Gastrocnemius medialis (tissue), 4 donors: ENCODE data around the gene OTOG. TPM values are rescaled to one million over a fixed set of nuclear protein-coding genes. Genes with fewer than 3 reads are reported as not detected.

Experiments
- ATAC-seq, 2 donors: fragments of 150-250 bp; one replicate each; pipeline ENCODE4 v1.9.1; 2016
- DNase-seq, 2 donors: peaks; one replicate each; pipeline ENCODE4 v3.0.0-alpha.2; 2019
- H3K27ac ChIP-seq, 4 donors: fragments of 200-600 bp; sonication (generic); 1 replicate in 1 of 4; 2 replicates in 3 of 4; pipeline ENCODE4 v1.5.1; 2016 to 2018; ENCODE audit warnings: mild to moderate bottlenecking in 2 of 4, moderate library complexity in 1 of 4
- H3K27me3 ChIP-seq, 3 donors: fragments of 200-600 bp; sonication (generic) in 2 of 3; 1 replicate in 1 of 3; 2 replicates in 2 of 3; pipeline versions ENCODE4 v1.5.1 to v1.6.0; 2016 to 2019; ENCODE audit warnings: mild to moderate bottlenecking in 1 of 3, moderate library complexity in 1 of 3
- H3K36me3 ChIP-seq, 2 donors: fragments of 200-600 bp; sonication (generic) in 1 of 2; one replicate each; pipeline ENCODE4 v1.5.1; 2017 to 2018
- H3K4me1 ChIP-seq, 2 donors: fragments of 200-600 bp; sonication (generic) in 1 of 2; one replicate each; pipeline ENCODE4 v1.5.1; 2016 to 2017; ENCODE audit warnings: mild to moderate bottlenecking in 2 of 2
- H3K4me3 ChIP-seq, 4 donors: fragments of 200-600 bp; sonication (generic) in 3 of 4; 1 replicate in 1 of 4; 2 replicates in 3 of 4; pipeline ENCODE4 v1.5.1; 2016 to 2019; ENCODE audit warnings: mild to moderate bottlenecking in 2 of 4
- H3K9me3 ChIP-seq, 3 donors: fragments of 200-600 bp; sonication (generic) in 2 of 3; 1 replicate in 1 of 3; 2 replicates in 2 of 3; pipeline ENCODE4 v1.5.1; 2016 to 2019
- POLR2A ChIP-seq, 2 donors: fragments of 450-650 bp; IDR thresholded peaks; one replicate each; pipeline ENCODE4 v1.6.1; 2017; ENCODE audit warnings: antibody characterized with exemption in 2 of 2, mild to moderate bottlenecking in 2 of 2, moderate library complexity in 2 of 2
- in situ Hi-C, 4 donors: fragments of 200-750 bp; cut with MboI; loops; one replicate each; pipeline versions ENCODE4 v1.15.0 to v1.8.0; 2017; ENCODE audit warnings: low sequenced_read_pairs in 4 of 4
- intact Hi-C: fragments of 100-400 bp; cut with DNase I; formaldehyde crosslinking; loops from one replicate; pipeline ENCODE4 v1.15.1; 2023; ENCODE audit warnings: low total_unique reads
- total RNA-seq, 4 donors: library from RNA; depleted of rRNA; stranded (reverse); fragments of >200 nt; gene quantifications; one replicate each; pipeline versions ENCODE4 v1.1.0 to v1.2.3, GENCODE V29; 2016
- TF ChIP-seq, protein P1 (sequence below), 5 experiments: fragments of 450-650 bp in 3 of 5; fragments of 200-600 bp in 2 of 5; sonication (generic) in 2 of 5; IDR thresholded peaks in 4 of 5; conservative IDR thresholded peaks in 1 of 5; 1 replicate in 4 of 5; 2 replicates in 1 of 5; pipeline ENCODE4 v1.5.1; 2016 to 2019; ENCODE audit warnings: antibody characterized with exemption in 5 of 5, mild to moderate bottlenecking in 3 of 5, moderate library complexity in 3 of 5

The OTOG gene
- total RNA-seq, 4 donors from 2014 or later, result not detected

DNA sequence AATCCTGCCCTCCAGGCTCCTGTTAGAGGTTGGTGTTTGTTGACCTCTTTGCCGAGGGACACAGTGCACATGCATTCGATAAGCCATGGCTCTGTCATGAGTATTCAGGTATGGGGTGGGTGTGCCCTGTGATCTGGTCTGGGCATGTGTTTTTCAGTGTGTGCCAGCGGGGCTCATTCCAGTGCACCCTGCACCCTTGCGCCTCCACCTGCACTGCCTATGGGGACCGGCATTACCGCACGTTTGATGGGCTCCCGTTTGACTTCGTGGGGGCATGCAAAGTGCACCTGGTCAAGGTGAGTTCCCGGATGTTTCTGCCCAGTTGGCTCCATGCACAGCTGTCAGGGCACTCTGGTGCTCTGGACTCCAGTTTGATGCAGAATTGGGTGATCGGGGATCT is 44.2 kb downstream of the OTOG start:
- Histone ChIP-seq H3K9me3 (no peaks in the 10 kb centered on the region), H3K4me1 (no peaks in the 10 kb centered on the region), H3K36me3 (no peaks in the 10 kb centered on the region), H3K27me3 (no peaks in the 10 kb centered on the region), H3K4me3 (no peak overlapping the region), H3K27ac (no peak overlapping the region)
- intact Hi-C loops (loop anchor here (10.0 kb wide), 1 partner anchor 274 kb away; no protein-coding TSS in a partner anchor), in situ Hi-C loops (loop anchor here in 3 of 4 donors (10.0 kb wide), 2 partner anchors 384 to 394 kb away; no protein-coding TSS in a partner anchor)
- ATAC-seq (no peak), DNase-seq (no peak)
- no peak for TF ChIP-seq POLR2A (IDR thresholded peaks at IDR 0.05)
- TF ChIP-seq, protein P1, sequence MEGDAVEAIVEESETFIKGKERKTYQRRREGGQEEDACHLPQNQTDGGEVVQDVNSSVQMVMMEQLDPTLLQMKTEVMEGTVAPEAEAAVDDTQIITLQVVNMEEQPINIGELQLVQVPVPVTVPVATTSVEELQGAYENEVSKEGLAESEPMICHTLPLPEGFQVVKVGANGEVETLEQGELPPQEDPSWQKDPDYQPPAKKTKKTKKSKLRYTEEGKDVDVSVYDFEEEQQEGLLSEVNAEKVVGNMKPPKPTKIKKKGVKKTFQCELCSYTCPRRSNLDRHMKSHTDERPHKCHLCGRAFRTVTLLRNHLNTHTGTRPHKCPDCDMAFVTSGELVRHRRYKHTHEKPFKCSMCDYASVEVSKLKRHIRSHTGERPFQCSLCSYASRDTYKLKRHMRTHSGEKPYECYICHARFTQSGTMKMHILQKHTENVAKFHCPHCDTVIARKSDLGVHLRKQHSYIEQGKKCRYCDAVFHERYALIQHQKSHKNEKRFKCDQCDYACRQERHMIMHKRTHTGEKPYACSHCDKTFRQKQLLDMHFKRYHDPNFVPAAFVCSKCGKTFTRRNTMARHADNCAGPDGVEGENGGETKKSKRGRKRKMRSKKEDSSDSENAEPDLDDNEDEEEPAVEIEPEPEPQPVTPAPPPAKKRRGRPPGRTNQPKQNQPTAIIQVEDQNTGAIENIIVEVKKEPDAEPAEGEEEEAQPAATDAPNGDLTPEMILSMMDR (IDR thresholded peaks at IDR 0.05 in 4 of 5, conservative IDR thresholded peaks at IDR 0.05 in 1 of 5), result no peak

DNA sequence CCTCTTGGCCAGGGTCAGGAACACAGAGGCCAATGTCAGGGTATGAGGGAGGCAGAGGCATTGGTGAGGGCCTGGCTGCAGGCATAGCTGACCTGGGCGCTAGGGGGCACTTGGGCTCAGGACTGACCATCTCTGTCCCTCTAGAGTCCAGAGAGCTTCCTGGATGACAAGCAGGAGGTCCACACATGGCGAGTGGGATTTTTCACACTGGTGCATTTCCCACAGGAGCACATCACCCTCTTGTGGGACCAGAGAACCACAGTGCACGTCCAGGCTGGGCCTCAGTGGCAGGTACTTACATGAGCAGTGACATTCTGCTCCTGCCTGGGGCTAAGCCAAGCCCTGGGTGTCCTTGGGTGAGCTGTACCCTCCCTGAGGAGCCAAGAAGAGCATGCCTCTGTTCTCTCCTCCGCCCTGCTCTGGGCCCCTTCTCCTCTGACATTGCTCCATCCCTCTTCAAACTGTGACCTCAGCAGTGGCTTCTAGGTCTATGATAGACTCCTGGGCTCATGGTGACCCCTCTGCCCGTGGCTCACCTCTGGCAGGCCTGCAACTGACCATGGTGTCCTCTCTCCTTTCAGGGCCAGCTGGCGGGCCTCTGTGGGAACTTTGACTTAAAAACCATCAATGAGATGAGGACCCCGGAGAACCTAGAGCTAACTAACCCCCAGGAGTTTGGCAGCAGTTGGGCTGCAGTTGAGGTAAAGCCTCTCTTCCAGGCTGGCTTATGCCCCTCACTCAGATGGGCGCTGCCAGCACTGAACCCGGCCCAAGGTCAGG is 46.6 kb downstream of the OTOG start:
- Histone ChIP-seq H3K27me3 (no peaks in the 10 kb centered on the region), H3K4me1 (peaks cover 0 to under 1% of the 10 kb centered on the region in 2 donors), H3K27ac (no peak overlapping the region), H3K4me3 (no peak overlapping the region), H3K9me3 (no peaks in the 10 kb centered on the region), H3K36me3 (no peaks in the 10 kb centered on the region)
- intact Hi-C loops, result loop anchor here (10.0 kb wide), 1 partner anchor 271 kb away; no protein-coding TSS in a partner anchor
- ATAC-seq, result no peak
- TF ChIP-seq, protein P1 (IDR thresholded peaks at IDR 0.05 in 4 of 5, conservative IDR thresholded peaks at IDR 0.05 in 1 of 5), result no peak
- no peak for TF ChIP-seq POLR2A (IDR thresholded peaks at IDR 0.05)
- in situ Hi-C loops, result loop anchor here in 3 of 4 donors (10.0 kb wide), 2 partner anchors 381 to 391 kb away; no protein-coding TSS in a partner anchor
- no peak for DNase-seq

DNA sequence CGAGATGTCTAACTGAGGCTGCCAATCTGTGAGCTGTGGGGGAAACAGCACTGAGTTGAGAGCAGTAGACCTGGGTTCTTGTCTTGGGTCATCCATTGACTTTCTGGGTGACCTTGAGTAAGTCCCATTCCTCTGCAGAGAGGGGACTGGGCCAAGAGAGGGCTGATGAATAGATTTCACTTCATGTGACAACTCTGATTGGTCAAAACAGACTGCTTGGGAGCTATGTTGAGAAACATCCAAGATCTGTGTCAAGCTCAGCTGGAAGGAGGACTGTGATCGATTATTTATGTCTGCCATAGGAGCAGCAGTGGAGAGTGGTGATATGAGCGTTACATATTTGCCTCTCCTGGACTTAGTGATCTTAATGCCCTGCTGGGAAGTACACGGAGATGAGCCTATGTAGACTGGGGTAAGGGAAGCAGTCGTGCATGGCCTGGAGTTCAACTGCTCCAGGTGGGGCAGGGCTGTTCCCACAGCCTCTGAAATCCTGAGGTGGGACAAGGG is 47.7 kb downstream of the OTOG start:
- ATAC-seq (no peak), DNase-seq (no peak)
- Histone ChIP-seq H3K4me3 (no peak overlapping the region), H3K27ac (no peak overlapping the region), H3K9me3 (no peaks in the 10 kb centered on the region), H3K27me3 (no peaks in the 10 kb centered on the region), H3K36me3 (no peaks in the 10 kb centered on the region), H3K4me1 (peaks cover 0 to 3% of the 10 kb centered on the region in 2 donors)
- in situ Hi-C loops (loop anchor here (5.0 to 10.0 kb wide), 5 partner anchors 133 to 390 kb away; partner anchors contain the start of gene KCNC1 (in 1 of the 4)), intact Hi-C loops (loop anchor here (10.0 kb wide), 1 partner anchor 270 kb away; no protein-coding TSS in a partner anchor)
- TF ChIP-seq, protein P1 (IDR thresholded peaks at IDR 0.05 in 4 of 5, conservative IDR thresholded peaks at IDR 0.05 in 1 of 5), result no peak
- TF ChIP-seq POLR2A (IDR thresholded peaks at IDR 0.05), result no peak

DNA sequence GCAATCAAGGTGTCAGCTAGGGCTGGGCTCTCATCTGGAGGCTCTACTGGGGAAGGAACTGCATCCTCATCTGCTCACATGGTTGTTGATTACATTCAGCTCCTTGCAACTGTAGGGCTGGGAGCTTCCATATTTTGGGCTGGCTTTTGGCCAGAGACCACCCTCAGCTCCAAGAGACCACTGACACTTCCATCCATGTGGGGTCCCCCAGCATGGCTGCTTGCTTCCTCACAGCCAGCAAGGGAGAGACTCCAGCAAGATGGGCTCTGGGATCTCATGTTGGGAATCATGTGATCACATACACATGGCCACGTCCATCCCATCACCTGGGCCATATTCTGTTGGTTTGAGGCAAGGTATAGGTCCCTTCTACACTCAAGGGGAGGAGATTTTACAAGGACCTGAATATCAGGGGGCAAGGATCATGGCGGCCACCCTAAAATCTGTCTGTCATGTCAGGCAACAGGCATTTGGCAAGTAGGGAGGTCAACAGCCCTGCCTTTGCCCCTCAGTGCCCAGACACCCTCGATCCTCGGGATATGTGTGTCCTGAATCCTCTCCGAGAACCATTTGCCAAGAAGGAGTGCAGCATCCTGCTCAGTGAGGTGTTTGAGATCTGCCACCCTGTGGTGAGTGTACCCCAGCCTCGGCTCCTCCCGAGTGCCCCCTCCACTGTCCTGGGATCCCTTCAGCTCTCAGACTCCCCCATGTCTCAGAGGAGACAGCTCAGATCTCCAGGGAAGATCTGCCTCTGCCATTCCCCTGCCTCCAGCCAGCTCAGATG is 48.7 kb downstream of the OTOG start:
- H3K4me1 ChIP-seq, result peaks cover 0 to 3% of the 10 kb centered on the region in 2 donors
- no peaks in the 10 kb centered on the region for H3K27me3 ChIP-seq
- no peaks in the 10 kb centered on the region for H3K9me3 ChIP-seq
- H3K27ac ChIP-seq, result no peak overlapping the region
- TF ChIP-seq, protein P1 (IDR thresholded peaks at IDR 0.05 in 4 of 5, conservative IDR thresholded peaks at IDR 0.05 in 1 of 5), result no peak
- no peak for TF ChIP-seq POLR2A (IDR thresholded peaks at IDR 0.05)
- no peaks in the 10 kb centered on the region for H3K36me3 ChIP-seq
- intact Hi-C loops, result loop anchor here (10.0 kb wide), 1 partner anchor 269 kb away; no protein-coding TSS in a partner anchor
- no peak overlapping the region for H3K4me3 ChIP-seq
- no peak for DNase-seq
- no peak for ATAC-seq
- in situ Hi-C loops, result loop anchor here (5.0 to 10.0 kb wide), 5 partner anchors 132 to 389 kb away; partner anchors contain the start of gene KCNC1 (in 1 of the 4)
